ENCODE results near the gene NOS1. TPM values are rescaled to one million over a fixed set of nuclear protein-coding genes. Genes with fewer than 3 reads are reported as not detected.
A peak's percentile ranks its signal among the peaks of the same experiment; 100 is the strongest.
"Not testable (repeated sequence)": the region's sequence is repeated elsewhere in the genome, so short reads cannot be mapped to it uniquely, and the experiment has no call there.

The NOS1 gene
- total RNA-seq, 3 donors from 2014 or later, result under 0.01 to 0.16 TPM; not detected in 1

- intact Hi-C loops (cut with DNase I; ENCODE audit: low total_unique reads), result no loop called here
- no peak for DNase-seq (ENCODE audit: low spot score in 2 of 2)
- H3K9me3 ChIP-seq, result no peaks in the 10 kb centered on the region
- no peak overlapping the region for H3K4me3 ChIP-seq
- no peaks in the 10 kb centered on the region for H3K36me3 ChIP-seq
- H3K4me1 ChIP-seq, result no peaks in the 10 kb centered on the region
- no peaks in the 10 kb centered on the region for H3K27me3 ChIP-seq
- TF ChIP-seq CTCF (IDR thresholded peaks at IDR 0.05), result no peak
- no peak for TF ChIP-seq POLR2A (IDR thresholded peaks at IDR 0.05)
- TF ChIP-seq POLR2AphosphoS5 (IDR thresholded peaks at IDR 0.05), result no peak
- no peak overlapping the region for H3K27ac ChIP-seq
Measured at GRCh38 chr12:117207675-117208074, 153.8 kb downstream of the NOS1 start.

- DNase-seq (ENCODE audit: low spot score in 2 of 2), result no peak
- no peaks in the 10 kb centered on the region for H3K4me1 ChIP-seq
- no peak overlapping the region for H3K27ac ChIP-seq
- H3K36me3 ChIP-seq, result no peaks in the 10 kb centered on the region
- TF ChIP-seq CTCF (IDR thresholded peaks at IDR 0.05), result no peak
- no peak for TF ChIP-seq POLR2AphosphoS5 (IDR thresholded peaks at IDR 0.05)
- TF ChIP-seq POLR2A (IDR thresholded peaks at IDR 0.05), result no peak
- no peaks in the 10 kb centered on the region for H3K9me3 ChIP-seq
- H3K4me3 ChIP-seq, result no peak overlapping the region
- intact Hi-C loops (cut with DNase I; ENCODE audit: low total_unique reads), result no loop called here
- H3K27me3 ChIP-seq, result no peaks in the 10 kb centered on the region
Measured at GRCh38 chr12:117202556-117202955, 158.9 kb downstream of the NOS1 start.

- no peaks in the 10 kb centered on the region for H3K4me1 ChIP-seq
- H3K36me3 ChIP-seq, result no peaks in the 10 kb centered on the region
- TF ChIP-seq CTCF (IDR thresholded peaks at IDR 0.05) (no peak), POLR2A (IDR thresholded peaks at IDR 0.05) (no peak), POLR2AphosphoS5 (IDR thresholded peaks at IDR 0.05) (no peak)
- H3K27me3 ChIP-seq, result no peaks in the 10 kb centered on the region
- H3K9me3 ChIP-seq, result no peaks in the 10 kb centered on the region
- H3K27ac ChIP-seq, result no peak overlapping the region
- peak in 1 of 2 donors; percentile 0 for DNase-seq (ENCODE audit: low spot score in 2 of 2)
- no peak overlapping the region for H3K4me3 ChIP-seq
- intact Hi-C loops (cut with DNase I; ENCODE audit: low total_unique reads), result no loop called here
Measured at GRCh38 chr12:117202033-117202432, 159.4 kb downstream of the NOS1 start.

GRCh38 chr12:117199956-117200744, 161.3 kb downstream of the NOS1 start:
- H3K36me3 ChIP-seq; intact Hi-C loops (cut with DNase I; ENCODE audit: low total_unique reads); H3K9me3 ChIP-seq; H3K4me3 ChIP-seq; H3K27me3 ChIP-seq; DNase-seq (ENCODE audit: low spot score in 2 of 2); H3K4me1 ChIP-seq; H3K27ac ChIP-seq: not testable (repeated sequence)

- H3K27ac ChIP-seq, result not testable (repeated sequence)
Measured at GRCh38 chr12:117196334-117196733, 165.1 kb downstream of the NOS1 start.

DNA sequence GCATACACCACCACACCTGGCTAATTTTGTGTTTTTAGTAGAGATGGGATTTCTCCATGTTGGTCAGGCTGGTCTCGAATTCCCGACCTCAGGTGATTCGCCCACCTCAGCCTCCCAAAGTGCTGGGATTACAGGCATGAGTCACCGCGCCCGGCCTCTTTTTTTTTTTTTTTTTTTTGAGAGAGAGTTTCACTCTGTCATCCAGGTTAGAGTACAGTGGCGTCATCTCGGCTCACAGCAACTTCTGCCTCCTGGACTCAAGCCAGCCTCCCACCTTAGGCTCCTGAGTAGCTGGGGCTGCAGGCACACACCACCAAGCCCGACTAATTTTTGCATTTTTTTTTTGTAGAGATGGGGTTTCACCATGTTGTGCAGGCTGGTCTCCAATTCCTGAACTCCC, 166.4 kb downstream of the NOS1 start:
- H3K4me1 ChIP-seq; DNase-seq (ENCODE audit: low spot score in 2 of 2); H3K27ac ChIP-seq; H3K4me3 ChIP-seq; H3K36me3 ChIP-seq; H3K27me3 ChIP-seq; intact Hi-C loops (cut with DNase I; ENCODE audit: low total_unique reads); H3K9me3 ChIP-seq: not testable (repeated sequence)

More at GRCh38 chr12:117196334-117196733, 165.1 kb downstream of the NOS1 start:
- H3K4me3 ChIP-seq; H3K4me1 ChIP-seq; H3K36me3 ChIP-seq; intact Hi-C loops (cut with DNase I; ENCODE audit: low total_unique reads); H3K27me3 ChIP-seq; H3K9me3 ChIP-seq; DNase-seq (ENCODE audit: low spot score in 2 of 2): not testable (repeated sequence)

All from breast epithelium (tissue), 4 donors.